WI38 (cell line): ENCODE data around the gene RAPGEF3.
A peak's percentile ranks its signal among the peaks of the same experiment; 100 is the strongest.

Experiments
- H3K4me3 ChIP-seq: 2 replicates; pipeline ENCODE4 v1.5.1; 2011; ENCODE audit warnings: low read depth, mild to moderate bottlenecking, control low read depth, low read length
- TF ChIP-seq, protein P1 (sequence below): IDR thresholded peaks from 2 replicates; pipeline ENCODE4 v1.5.1; 2012; ENCODE audit warnings: low read depth, mild to moderate bottlenecking, control low read depth, low read length

RAPGEF3 gene

DNA sequence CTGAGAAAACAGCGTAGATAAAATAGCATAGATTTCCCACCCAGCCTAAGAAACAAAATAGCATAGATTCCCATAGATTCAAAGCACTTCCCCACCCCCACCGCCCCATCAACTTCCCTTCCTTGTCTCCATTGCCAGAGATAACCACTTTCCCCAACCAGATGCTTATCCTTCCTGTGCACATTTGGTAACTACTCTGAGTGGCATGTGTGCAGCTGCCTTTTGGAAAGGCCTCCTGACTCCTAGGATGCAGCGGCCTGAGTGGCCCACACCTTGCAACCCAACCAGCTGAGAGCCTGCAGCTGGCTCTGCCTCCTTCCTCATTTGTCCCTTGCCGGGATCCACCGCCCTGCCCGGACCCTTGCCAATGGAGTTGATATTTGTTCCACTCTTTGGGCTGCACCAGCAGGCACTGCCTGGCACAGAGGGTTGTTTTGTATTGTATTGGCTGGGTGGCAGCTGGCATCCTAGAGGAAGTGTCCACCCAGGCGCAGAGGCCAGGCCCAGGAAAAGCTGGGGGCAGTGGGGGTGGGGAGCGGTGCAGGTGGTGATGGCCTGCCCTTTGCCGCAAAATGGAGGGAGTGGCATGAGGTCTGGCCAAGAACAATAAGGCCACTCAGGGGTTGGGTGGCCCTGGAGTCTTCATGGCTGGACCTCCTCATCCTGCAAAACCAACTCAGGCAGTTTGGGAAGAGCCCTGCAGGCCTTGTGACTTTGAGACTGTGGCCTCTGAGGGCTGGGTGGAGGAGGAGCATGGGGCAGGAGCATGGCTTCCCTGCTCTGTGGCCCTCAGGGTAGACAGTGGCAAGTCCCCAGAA lies 19.3 kb upstream of the RAPGEF3 start:
- no peak overlapping the region for H3K4me3 ChIP-seq
- TF ChIP-seq, protein P1, sequence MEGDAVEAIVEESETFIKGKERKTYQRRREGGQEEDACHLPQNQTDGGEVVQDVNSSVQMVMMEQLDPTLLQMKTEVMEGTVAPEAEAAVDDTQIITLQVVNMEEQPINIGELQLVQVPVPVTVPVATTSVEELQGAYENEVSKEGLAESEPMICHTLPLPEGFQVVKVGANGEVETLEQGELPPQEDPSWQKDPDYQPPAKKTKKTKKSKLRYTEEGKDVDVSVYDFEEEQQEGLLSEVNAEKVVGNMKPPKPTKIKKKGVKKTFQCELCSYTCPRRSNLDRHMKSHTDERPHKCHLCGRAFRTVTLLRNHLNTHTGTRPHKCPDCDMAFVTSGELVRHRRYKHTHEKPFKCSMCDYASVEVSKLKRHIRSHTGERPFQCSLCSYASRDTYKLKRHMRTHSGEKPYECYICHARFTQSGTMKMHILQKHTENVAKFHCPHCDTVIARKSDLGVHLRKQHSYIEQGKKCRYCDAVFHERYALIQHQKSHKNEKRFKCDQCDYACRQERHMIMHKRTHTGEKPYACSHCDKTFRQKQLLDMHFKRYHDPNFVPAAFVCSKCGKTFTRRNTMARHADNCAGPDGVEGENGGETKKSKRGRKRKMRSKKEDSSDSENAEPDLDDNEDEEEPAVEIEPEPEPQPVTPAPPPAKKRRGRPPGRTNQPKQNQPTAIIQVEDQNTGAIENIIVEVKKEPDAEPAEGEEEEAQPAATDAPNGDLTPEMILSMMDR = no peak

DNA sequence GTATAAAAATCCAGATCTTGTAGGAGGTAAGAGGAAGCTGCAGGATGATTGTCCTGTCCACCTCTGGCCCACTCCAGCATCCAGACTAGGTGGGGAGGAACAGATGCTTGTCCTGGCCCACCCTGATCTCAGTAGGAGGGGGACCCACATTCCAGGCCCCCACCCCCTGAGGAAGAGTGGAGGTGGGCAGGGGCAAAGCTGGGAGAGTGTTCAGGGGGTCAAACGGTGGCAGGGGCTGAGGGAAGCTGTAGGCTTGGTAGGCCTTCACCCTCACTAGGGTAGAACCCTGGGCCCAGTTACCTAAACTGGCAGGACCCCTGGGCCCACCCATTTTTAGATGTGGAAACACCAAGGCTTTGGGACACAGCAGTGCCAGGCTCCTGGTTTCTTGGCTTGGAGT lies 18.5 kb upstream of the RAPGEF3 start:
- TF ChIP-seq, protein P1 = no peak
- H3K4me3 ChIP-seq = no peak overlapping the region

DNA sequence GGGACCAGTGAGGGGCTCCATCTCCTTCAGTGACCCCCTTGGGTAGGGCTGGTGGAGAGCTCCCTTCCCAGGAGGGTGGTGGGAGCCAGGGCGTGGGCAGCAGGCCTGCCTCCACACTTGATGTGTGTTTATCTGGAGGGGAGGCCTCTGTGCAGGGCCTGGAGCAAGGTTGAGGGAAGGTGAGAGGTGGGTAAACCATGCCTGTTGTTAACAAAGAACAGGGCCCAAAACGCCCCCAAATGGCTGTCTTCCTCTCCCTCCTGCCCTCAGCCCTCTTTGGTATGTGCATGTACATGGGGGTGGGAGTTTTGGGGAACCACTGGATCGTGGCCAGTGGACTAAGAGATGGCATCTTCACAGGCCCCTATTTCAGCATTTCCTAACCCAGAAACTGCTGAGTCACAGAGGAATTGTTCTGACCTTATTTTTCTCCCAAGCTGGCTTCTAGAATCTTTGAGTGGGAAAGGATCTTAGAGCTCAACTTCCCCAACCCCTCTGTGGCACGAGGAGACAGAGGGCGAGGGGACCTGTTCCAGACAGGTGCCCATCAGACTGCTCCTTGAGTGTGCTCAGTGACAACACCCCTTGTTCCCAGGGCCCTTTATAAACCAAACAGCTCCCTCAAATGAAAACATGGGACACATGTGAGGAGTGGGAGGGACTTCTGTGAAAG lies 17.9 kb upstream of the RAPGEF3 start:
- TF ChIP-seq, protein P1 = no peak
- no peak overlapping the region for H3K4me3 ChIP-seq

DNA sequence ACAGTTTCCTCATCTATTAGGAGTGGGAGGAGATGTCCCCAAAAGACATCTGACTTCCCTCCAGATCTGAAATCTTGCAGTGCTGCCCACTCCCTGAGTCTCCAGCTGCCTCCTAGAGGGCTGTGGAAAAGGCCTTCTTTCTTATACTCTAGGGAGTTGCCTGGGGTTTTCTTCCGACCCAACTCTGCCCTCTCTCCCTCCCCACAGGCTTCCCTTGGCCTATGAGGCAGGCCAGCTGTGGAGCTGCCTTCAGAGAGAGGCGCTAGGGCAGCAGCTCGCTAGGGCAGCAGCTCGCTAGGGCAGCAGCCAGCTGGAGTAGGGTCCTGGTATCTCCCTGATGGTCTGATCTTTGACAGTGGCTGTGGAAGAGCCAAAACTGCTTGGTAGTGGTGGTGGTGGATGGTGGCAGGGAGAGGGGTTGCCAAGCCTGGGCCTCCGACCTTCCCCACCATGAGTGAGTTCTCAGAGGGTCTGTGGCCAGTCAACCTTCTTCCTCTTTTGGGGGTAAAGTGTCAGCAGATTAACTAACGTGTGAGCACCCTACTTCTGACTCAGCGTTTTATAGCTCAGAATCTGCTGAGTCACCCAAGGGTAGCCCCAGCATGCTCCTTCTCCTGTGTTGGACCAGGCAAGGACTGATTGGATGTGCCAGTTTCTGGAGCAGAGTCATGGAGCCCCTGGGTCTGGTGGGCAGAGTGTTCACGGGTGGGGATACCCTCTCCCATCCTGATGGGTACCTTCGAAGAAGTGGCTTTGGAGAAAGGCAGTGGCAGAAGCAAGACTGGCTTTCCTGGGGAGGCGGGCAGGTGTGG lies 16.6 kb upstream of the RAPGEF3 start:
- TF ChIP-seq, protein P1 = no peak
- H3K4me3 ChIP-seq = no peak overlapping the region

DNA sequence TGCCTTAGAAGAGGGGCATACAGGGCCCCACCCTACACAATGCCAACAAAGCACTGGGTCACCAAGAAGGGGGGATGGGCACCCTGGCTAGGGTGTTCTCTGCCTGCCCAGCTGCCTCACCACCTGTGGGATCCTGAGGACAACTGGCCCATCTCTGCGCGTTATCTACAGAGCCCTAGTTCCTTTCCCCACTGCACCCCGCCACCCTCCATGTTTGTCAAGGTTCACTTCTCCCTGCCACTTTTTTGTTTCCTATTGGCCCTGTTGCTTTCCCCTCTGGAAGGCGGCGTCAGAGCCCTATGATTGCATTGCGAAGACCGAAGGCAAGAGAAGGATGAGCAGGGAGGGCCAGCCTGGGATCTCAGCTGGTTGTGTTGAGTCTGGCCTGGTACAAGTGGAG lies 16.0 kb upstream of the RAPGEF3 start:
- TF ChIP-seq, protein P1 = no peak
- no peak overlapping the region for H3K4me3 ChIP-seq

DNA sequence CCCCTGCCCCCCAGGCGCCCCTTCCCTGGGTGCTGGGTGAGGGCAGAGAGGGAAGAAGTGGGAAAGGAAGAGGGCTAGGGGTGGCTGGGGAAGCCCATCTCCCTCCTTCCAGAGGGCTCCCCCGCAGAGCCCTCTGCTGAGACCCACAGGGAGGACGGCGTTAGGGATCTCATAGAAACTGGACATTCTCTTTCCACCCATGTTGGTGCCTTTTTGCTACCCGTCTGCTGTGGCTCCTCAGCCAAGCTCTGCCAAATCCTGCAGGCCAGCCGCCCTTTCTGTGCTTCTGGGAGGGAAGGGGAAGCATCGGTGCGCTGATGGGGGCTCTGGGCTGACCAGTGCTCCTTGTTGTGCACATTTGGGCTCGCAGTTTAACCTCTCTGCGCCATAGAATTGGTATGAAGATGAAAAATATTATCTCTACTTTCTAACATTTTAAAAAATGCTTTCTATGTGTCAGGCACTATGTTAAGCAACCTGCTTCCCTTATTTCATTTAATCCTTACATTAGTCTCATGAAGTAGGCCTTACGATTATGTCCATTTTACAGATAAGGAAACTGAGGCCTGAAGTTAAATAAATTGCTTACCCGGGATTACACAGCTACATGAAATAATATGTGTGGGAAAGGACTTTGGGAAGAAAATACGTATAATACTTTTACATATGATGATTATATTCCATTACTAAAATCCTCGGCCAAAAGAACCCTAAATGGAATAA lies 15.3 kb upstream of the RAPGEF3 start:
- TF ChIP-seq, protein P1 = no peak
- H3K4me3 ChIP-seq = peak overlapping the region; percentile 64
